T-helper 2 cell treated with Interferon-gamma antibody and Interleukin-4, amounts not matched to agents 5 μg/mL and 100 μg/mL, for 36 hours (primary cell): ENCODE data around the gene ANKRD55.

ENCODE experiments used
- DNase-seq: peaks from one replicate; pipeline ENCODE4 v3.0.0; 2021; ENCODE audit warnings: low spot score
- H3K27ac Mint-ChIP-seq: one replicate; pipeline ENCODE4 v1.8.0; 2021; ENCODE audit warnings: mild to moderate bottlenecking, mixed read lengths
- H3K27me3 Mint-ChIP-seq: one replicate; pipeline ENCODE4 v1.8.0; 2021; ENCODE audit warnings: low read depth, mixed read lengths
- H3K36me3 Mint-ChIP-seq: one replicate; pipeline ENCODE4 v1.8.0; 2021; ENCODE audit warnings: low read depth, mixed read lengths
- H3K4me1 Mint-ChIP-seq: one replicate; pipeline ENCODE4 v1.8.0; 2021; ENCODE audit warnings: low read depth, mixed read lengths
- H3K4me3 Mint-ChIP-seq: one replicate; pipeline ENCODE4 v1.8.0; 2022; ENCODE audit warnings: mild to moderate bottlenecking, moderate library complexity, mixed read lengths
- H3K9me3 Mint-ChIP-seq: one replicate; pipeline ENCODE4 v1.8.0; 2021; ENCODE audit warnings: mixed read lengths

The ANKRD55 gene

DNA sequence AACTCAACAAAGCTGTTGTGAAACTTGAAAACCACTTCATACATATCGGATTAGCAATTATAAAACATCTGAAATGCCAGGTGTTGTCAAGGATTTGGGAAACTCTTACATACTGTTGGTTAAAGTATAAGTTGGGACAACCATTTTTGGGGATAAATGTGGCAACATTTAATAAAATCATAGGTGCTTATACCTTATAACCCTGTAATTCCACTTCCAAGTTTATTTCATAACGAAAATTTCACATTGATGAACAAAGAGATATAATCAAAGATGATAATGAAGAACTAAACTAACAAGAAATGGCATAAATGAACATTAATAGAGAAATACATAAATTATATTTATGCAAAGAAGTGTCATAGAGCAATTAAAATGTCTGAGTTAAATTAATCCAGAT is 54.3 kb downstream of the ANKRD55 start:
- no peaks in the 10 kb centered on the region for H3K36me3 Mint-ChIP-seq
- peaks cover 2% of the 10 kb centered on the region for H3K4me1 Mint-ChIP-seq
- H3K27me3 Mint-ChIP-seq = peaks cover 26% of the 10 kb centered on the region
- no peak for DNase-seq
- no peak overlapping the region for H3K4me3 Mint-ChIP-seq
- no peak overlapping the region for H3K27ac Mint-ChIP-seq
- H3K9me3 Mint-ChIP-seq = no peaks in the 10 kb centered on the region

DNA sequence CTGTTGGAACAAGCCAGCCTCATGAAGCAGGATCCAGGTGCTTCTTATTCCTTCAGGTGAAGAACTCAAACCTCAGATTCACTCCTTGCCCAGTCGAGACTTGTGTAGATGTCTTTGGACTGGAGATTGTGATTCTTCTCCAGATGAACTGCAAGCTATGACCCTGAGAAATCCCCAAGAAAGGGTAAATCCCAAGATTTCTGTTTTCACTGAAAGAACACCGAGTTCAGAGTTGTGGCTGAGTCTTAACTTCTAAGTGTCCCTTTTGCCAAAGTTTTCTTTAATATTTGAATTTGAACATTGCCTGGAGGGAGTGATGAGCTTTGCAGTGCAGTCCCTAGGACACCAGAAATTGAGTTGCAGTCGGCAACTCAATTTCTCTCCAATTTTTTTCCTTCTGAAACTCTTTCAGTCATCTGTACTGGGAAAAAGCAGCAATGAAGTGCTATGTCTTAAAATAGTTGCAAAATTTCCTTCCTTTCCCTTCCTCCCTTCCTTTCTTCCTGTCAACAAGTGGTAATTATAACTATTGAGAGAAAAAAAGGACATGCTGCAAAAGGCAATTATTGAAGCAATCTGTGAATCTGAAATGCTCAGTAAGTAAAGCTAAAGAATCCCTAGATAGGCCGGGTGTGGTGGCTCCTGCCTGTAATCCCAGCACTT is 56.1 kb downstream of the ANKRD55 start:
- H3K4me1 Mint-ChIP-seq = peaks cover 8% of the 10 kb centered on the region
- H3K27me3 Mint-ChIP-seq = peaks cover 21% of the 10 kb centered on the region
- no peaks in the 10 kb centered on the region for H3K9me3 Mint-ChIP-seq
- DNase-seq = no peak
- H3K4me3 Mint-ChIP-seq = no peak overlapping the region
- H3K36me3 Mint-ChIP-seq = no peaks in the 10 kb centered on the region
- no peak overlapping the region for H3K27ac Mint-ChIP-seq

DNA sequence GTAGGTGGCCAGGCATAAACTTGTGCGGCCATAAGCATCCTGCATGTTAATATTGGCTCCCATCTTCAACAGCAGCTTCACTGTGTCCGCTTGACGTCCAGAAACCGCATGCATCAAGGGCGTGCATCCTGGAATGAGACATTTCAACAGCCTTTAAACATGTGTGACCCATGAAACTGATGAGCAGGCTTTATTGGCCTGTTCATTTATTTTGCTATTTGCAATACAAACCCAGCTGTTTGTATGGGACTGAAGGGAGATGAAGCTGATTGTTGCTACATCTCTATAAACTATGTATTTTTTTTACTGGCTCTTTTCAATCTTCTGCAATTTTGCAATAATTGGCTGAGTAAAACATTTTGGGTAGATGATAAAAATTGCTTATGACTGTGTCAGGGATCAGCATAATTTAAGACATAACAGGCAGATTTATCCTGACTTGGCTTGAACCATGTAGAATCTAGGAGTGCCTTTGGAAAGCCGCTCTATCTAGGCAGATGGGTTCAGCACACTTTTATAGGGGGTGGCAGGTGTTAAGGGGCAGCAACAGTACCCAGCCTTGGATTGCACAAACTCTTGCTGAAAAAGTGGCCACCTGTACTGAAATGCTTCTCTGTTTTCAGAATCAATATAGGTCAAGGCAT is 56.9 kb downstream of the ANKRD55 start:
- peaks cover 21% of the 10 kb centered on the region for H3K27me3 Mint-ChIP-seq
- no peak overlapping the region for H3K27ac Mint-ChIP-seq
- H3K4me1 Mint-ChIP-seq = peaks cover 10% of the 10 kb centered on the region
- no peaks in the 10 kb centered on the region for H3K9me3 Mint-ChIP-seq
- H3K36me3 Mint-ChIP-seq = no peaks in the 10 kb centered on the region
- no peak overlapping the region for H3K4me3 Mint-ChIP-seq
- no peak for DNase-seq

DNA sequence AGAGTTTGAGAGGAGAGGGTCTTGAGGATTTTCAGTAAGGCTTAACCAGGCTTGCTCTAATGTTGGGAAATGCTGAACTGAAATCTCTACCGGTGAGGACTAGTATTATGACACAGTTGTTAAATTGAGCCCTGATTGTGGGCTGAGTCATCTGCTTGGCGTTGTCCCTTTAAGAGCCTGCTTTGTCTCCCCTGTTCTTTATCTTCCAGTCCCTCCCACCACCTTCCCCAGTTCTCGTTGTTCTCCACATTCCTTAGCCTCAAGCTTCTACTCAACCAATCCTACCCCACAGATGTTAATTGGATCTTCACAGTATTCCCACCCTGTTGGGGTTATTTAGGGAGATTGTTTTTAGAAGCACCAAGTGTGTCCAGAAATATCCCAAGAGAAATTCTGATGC is 57.6 kb downstream of the ANKRD55 start:
- DNase-seq = no peak
- H3K36me3 Mint-ChIP-seq = no peaks in the 10 kb centered on the region
- H3K9me3 Mint-ChIP-seq = no peaks in the 10 kb centered on the region
- H3K4me3 Mint-ChIP-seq = no peak overlapping the region
- H3K4me1 Mint-ChIP-seq = peaks cover 10% of the 10 kb centered on the region
- no peak overlapping the region for H3K27ac Mint-ChIP-seq
- peaks cover 21% of the 10 kb centered on the region for H3K27me3 Mint-ChIP-seq

DNA sequence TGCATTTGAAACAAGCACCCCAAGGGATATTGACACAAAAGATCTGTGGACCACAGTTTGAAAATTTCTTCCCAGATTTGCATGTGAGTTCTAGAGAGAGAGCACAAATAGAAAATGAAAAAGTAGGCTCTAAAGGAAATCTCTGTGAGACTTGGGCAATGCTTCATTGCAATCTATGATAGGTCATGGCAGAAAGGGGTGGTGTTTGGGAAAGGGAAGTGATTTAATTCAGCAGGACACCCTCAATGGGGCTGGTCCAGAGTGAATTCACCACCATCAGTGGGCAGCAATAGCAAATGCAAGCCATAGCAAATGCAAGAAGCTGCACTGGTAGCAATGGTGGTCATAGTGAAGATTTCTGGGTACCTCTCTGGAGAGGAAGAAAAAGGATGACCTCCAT is 58.1 kb downstream of the ANKRD55 start:
- Mint-ChIP-seq H3K4me1 (peaks cover 12% of the 10 kb centered on the region), H3K36me3 (no peaks in the 10 kb centered on the region), H3K4me3 (no peak overlapping the region), H3K27ac (no peak overlapping the region), H3K27me3 (peaks cover 19% of the 10 kb centered on the region), H3K9me3 (no peaks in the 10 kb centered on the region)
- DNase-seq = no peak

DNA sequence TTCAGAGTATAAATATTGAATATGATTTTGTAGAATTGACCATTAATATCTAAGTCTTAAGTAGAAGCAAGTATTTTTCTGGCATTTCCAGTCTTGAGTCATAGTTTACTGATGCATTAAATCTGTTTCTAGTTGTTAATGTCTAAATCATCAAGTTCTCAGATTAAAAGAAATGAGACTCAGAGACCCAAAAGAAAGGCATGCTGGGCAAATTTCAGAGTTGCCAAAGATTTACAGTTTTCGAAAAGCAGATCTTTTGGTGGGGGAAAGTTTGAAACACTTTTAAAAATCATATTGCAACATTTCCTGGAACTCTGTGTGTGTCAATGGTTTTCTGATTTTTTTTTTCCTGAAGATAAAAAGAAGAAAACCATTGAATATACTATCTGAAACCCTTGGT is 60.9 kb downstream of the ANKRD55 start:
- peaks cover 26% of the 10 kb centered on the region for H3K4me1 Mint-ChIP-seq
- H3K27me3 Mint-ChIP-seq = peaks cover 6% of the 10 kb centered on the region
- no peaks in the 10 kb centered on the region for H3K9me3 Mint-ChIP-seq
- peaks cover 2% of the 10 kb centered on the region for H3K36me3 Mint-ChIP-seq
- H3K4me3 Mint-ChIP-seq = no peak overlapping the region
- no peak for DNase-seq
- no peak overlapping the region for H3K27ac Mint-ChIP-seq

DNA sequence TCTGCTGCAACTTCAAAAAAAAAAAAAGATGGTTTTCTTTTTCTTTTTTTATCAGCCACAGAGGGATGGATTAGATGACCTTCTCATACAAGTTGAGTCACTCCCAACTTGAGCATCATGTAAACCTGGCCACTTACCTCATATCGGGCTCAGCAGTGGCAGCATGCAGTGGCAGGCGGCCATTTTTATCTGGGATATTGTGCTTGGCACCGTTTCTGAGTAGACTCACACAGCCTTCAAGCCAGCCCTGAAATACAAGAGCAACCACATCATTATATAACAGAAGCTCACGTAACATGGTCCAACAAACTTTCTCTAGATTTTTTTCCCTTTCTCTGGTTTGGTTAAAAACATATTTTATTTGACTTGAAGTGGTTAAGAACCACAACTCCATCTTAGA is 62.6 kb downstream of the ANKRD55 start:
- Mint-ChIP-seq H3K9me3 (no peaks in the 10 kb centered on the region), H3K4me3 (no peak overlapping the region), H3K27me3 (peaks cover 2% of the 10 kb centered on the region), H3K27ac (no peak overlapping the region), H3K4me1 (peaks cover 27% of the 10 kb centered on the region), H3K36me3 (peaks cover 2% of the 10 kb centered on the region)
- DNase-seq = no peak

DNA sequence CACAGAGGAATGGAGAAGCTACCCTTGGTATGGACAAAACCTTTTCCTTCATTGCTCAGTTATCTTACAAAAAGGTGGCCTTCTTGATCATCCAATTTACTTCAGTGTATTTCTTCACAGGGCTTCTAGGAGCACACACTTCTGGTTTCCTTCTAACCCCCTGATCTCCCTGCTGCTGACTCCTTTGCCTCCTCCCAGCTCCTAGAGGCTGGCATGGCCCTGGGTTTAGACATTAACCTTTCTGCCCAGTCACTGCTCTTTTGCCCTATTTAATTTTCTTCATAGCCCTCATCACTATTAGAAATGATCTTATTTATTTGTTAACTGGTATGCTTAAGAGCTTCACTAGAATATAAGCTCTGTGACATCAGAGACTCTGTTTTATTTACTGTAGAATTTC is 63.2 kb downstream of the ANKRD55 start:
- Mint-ChIP-seq H3K4me3 (no peak overlapping the region), H3K36me3 (peaks cover 2% of the 10 kb centered on the region), H3K27ac (no peak overlapping the region), H3K9me3 (no peaks in the 10 kb centered on the region), H3K27me3 (peaks cover 2% of the 10 kb centered on the region), H3K4me1 (peaks cover 27% of the 10 kb centered on the region)
- DNase-seq = no peak

DNA sequence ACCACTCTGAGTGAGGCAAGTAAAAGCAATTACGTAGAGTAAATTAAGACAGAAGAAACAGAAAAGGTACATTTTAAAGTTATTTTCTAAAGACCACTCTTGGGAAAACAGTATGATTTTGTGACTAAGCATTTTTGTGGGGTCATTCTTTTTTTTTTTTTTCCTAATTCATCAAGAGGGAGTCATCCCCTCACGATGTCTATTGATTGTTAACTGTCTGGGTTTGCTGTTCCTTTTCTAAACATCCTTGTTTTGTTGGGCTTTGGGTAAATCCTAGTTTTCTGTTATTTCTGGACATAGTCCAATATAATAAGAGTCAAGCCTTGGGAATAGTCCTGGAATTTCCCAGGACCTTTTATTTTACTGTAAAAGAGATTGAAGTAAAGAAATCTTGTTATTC is 63.8 kb downstream of the ANKRD55 start:
- H3K9me3 Mint-ChIP-seq = no peaks in the 10 kb centered on the region
- peaks cover 27% of the 10 kb centered on the region for H3K4me1 Mint-ChIP-seq
- no peak overlapping the region for H3K27ac Mint-ChIP-seq
- H3K36me3 Mint-ChIP-seq = peaks cover 2% of the 10 kb centered on the region
- no peak for DNase-seq
- H3K4me3 Mint-ChIP-seq = no peak overlapping the region
- H3K27me3 Mint-ChIP-seq = peaks cover 2% of the 10 kb centered on the region

DNA sequence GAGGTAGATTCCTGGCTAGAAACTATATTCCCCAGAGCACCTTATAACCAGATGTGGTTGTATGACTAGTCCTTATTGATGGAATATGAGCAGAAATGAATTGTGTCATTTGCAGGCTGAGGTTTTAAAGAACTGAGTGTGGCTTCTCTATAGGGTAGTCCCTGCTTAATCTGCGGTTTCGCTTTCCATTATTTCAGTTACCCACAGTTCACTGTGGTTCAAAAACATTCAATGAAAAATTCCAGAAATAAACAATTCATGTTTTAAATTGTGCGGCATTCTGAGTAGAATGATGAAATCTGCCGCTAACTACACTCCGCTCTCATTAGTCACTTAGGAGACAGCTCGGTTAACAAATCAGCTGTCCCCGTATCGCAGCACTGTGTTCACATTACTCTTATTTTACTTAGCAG is 65.1 kb downstream of the ANKRD55 start:
- Mint-ChIP-seq H3K27ac (no peak overlapping the region), H3K4me1 (peaks cover 31% of the 10 kb centered on the region), H3K9me3 (no peaks in the 10 kb centered on the region), H3K4me3 (peak overlapping the region; percentile 1), H3K36me3 (peaks cover 2% of the 10 kb centered on the region), H3K27me3 (peaks cover 2% of the 10 kb centered on the region)
- no peak for DNase-seq

DNA sequence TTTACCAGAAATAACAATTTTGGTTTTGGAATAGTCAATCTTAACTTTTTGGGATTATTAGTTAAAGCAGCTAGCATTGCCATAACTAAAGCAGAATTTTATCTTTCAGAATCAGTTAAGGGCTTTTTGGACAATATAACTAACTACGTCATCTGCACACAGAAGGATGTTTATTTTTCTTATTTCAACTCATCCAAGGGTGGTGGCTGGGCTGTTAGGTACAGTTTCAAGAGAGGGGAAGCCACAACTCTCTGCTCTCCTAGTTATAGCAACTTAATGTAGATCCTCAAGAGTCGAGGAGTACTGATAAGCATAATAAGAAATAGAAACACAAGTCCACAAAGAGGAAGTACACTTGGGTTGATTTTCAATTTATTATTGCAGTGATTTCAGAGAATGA is 65.6 kb downstream of the ANKRD55 start:
- peaks cover 2% of the 10 kb centered on the region for H3K36me3 Mint-ChIP-seq
- peaks cover 29% of the 10 kb centered on the region for H3K4me1 Mint-ChIP-seq
- peak overlapping the region; percentile 1 for H3K4me3 Mint-ChIP-seq
- no peaks in the 10 kb centered on the region for H3K9me3 Mint-ChIP-seq
- peak overlapping the region; percentile 10 for H3K27ac Mint-ChIP-seq
- peaks cover 2% of the 10 kb centered on the region for H3K27me3 Mint-ChIP-seq
- DNase-seq = no peak

DNA sequence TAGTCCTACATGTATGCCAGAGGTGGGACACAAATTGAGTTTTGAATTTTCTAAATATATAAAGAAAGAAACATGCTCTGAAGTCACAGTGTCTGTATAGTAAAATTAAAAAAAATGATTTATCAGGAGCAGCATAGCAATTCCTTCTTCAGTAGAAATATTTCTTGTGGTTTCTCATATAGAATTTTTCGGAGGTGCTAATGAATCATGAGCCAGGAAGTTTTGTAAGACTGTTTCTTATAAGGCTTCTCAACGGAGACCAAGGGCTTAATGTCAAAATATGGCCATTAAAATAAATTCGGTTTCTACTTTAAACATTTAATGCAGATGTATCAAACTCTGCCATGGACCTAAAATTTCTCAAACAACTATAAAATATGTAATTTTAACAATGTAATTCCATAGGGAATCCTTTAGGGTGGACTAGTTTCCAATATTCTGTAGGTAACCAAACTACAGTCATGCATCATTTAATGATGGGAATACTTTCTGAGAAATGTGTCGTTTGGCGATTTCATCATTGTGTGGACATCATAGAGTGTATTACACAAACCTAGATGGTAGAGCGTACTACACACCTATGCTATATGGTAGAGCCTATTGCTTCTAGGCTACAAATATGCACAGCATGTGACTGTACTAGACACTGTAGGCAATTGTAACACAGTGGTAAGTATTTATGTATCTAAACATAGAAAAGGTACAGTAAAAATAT is 66.3 kb downstream of the ANKRD55 start:
- Mint-ChIP-seq H3K9me3 (no peaks in the 10 kb centered on the region), H3K36me3 (peaks cover 2% of the 10 kb centered on the region), H3K4me3 (no peak overlapping the region), H3K27ac (no peak overlapping the region), H3K27me3 (peaks cover 2% of the 10 kb centered on the region), H3K4me1 (peaks cover 27% of the 10 kb centered on the region)
- DNase-seq = no peak

DNA sequence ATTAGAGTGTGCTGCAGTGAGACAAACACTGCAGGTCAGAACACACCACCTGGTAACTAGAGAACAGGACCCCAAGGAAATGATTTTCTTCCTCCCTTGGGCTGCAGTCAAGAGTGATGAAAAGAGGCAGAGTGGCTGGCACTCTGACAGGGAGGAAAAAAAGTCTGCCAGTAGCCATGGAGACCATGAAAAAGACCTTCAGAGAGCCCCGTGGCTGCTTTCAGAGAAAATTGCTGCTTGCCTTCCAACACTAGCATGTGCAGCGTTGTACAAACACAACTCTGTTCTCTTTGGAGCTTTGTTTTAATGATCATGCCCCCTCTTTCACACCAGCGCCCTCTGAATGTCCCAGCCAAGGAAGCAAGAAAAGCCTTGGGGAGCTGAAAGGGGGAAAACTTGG is 68.8 kb downstream of the ANKRD55 start:
- Mint-ChIP-seq H3K27ac (no peak overlapping the region), H3K9me3 (no peaks in the 10 kb centered on the region), H3K4me3 (no peak overlapping the region), H3K36me3 (peaks cover 4% of the 10 kb centered on the region), H3K4me1 (peaks cover 42% of the 10 kb centered on the region), H3K27me3 (peaks cover 2% of the 10 kb centered on the region)
- DNase-seq = no peak

DNA sequence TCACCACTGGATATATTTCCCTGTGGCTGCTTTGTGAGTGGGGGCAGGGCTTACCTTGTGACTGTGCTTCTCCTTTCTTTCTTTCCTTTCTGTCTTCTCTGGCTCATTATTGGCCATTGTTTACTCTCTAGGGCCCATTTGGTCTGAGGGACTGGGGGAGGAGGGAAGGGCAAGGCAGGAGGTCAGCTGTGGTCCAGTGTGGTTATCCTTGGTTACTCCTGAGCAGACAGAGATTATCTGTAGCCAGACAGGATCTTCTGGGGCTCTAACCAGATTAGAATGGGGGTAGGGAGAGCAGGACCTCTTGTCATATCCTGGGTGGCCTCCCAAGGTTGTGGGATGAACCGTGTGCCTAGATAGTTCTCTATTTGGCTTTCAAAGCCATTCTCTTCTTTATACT is 71.2 kb downstream of the ANKRD55 start:
- Mint-ChIP-seq H3K4me3 (no peak overlapping the region), H3K27ac (peak overlapping the region; percentile 28), H3K4me1 (peaks cover 49% of the 10 kb centered on the region), H3K27me3 (peaks cover 2% of the 10 kb centered on the region), H3K36me3 (peaks cover 13% of the 10 kb centered on the region), H3K9me3 (no peaks in the 10 kb centered on the region)
- no peak for DNase-seq
